WTC11 (cell line): ENCODE results near the gene SPATA2L.

Source experiments
- ATF2 ChIP-seq: sonication (generic); formaldehyde crosslinking; IDR thresholded peaks from 2 replicates; pipeline ENCODE4 v1.8.1; 2022; ENCODE audit warnings: low read depth, missing genetic modification reagents, borderline replicate concordance
- ATF3 ChIP-seq: sonication (generic); formaldehyde crosslinking; conservative IDR thresholded peaks from 2 replicates; pipeline ENCODE4 v1.8.1; 2022; ENCODE audit warnings: mild to moderate bottlenecking, missing genetic modification reagents
- CTCF ChIP-seq: fragments of 200-600 bp; IDR thresholded peaks from 2 replicates; pipeline ENCODE4 v1.8.0; 2022; ENCODE audit warnings: antibody characterized with exemption
- IRF2 ChIP-seq: sonication (generic); formaldehyde crosslinking; IDR thresholded peaks from 2 replicates; pipeline ENCODE4 v1.8.0; 2022; ENCODE audit warnings: low read depth, missing genetic modification reagents, borderline replicate concordance
- JUN ChIP-seq: sonication (generic); formaldehyde crosslinking; IDR thresholded peaks from 2 replicates; pipeline ENCODE4 v1.8.0; 2023; ENCODE audit warnings: mild to moderate bottlenecking, missing genetic modification reagents
- NFATC4 ChIP-seq: fragments of 250-450 bp; sonication (Bioruptor Pico); IDR thresholded peaks from 2 replicates; pipeline ENCODE4 v1.9.0; 2021; ENCODE audit warnings: mild to moderate bottlenecking
- SMAD3 ChIP-seq: sonication (generic); formaldehyde crosslinking; IDR thresholded peaks from 2 replicates; pipeline ENCODE4 v1.8.0; 2022; ENCODE audit warnings: missing genetic modification reagents, mild to moderate bottlenecking, borderline replicate concordance
- TEAD4 ChIP-seq: sonication (generic); formaldehyde crosslinking; IDR thresholded peaks from 2 replicates; pipeline ENCODE4 v1.8.0; 2022; ENCODE audit warnings: mild to moderate bottlenecking, missing genetic modification reagents
- ZNF281 ChIP-seq: sonication (generic); formaldehyde crosslinking; IDR thresholded peaks from 2 replicates; pipeline ENCODE4 v1.8.0; 2023; ENCODE audit warnings: mild to moderate bottlenecking, missing genetic modification reagents

- TF ChIP-seq JUN (CRISPR knock-in tag): no peak
- no peak for TF ChIP-seq CTCF
- TF ChIP-seq NFATC4: no peak
- TF ChIP-seq ZNF281 (CRISPR knock-in tag): no peak
- TF ChIP-seq ATF2 (CRISPR knock-in tag): no peak
- no peak for TF ChIP-seq SMAD3
- no peak for TF ChIP-seq TEAD4 (CRISPR knock-in tag)
- TF ChIP-seq IRF2: no peak
- no peak for TF ChIP-seq ATF3 (CRISPR knock-in tag)
These were observed 8.4 kb upstream of the SPATA2L start for GRCh38 chr16:89709716-89710432.
